Activated CD4-positive, alpha-beta memory T cell treated with anti-CD3 and anti-CD28 coated beads for 36 hours (primary cell): ENCODE measurements around the gene SRI. TPM values are rescaled to one million over a fixed set of nuclear protein-coding genes. Genes with fewer than 3 reads are reported as not detected.
A peak's percentile ranks its signal among the peaks of the same experiment; 100 is the strongest.
"Not testable (repeated sequence)": the region's sequence is repeated elsewhere in the genome, so short reads cannot be mapped to it uniquely, and the experiment has no call there.

Source experiments
- CTCF ChIA-PET: fragments of 350-600 bp; sonication (Branson Sonifier 250); formaldehyde crosslinking; loops from one replicate; lab custom pipeline; 2021; ENCODE audit warnings: antibody characterized with exemption, inconsistent platforms; lab: Charles Lee
- POLR2A ChIA-PET: fragments of 350-600 bp; sonication (Branson Sonifier 250); formaldehyde crosslinking; loops from one replicate; lab custom pipeline; 2021; ENCODE audit warnings: antibody characterized with exemption; lab: Charles Lee
- DNase-seq: peaks from one replicate; pipeline ENCODE4 v3.0.0-alpha.2; 2020
- H3K27ac Mint-ChIP-seq: one replicate; pipeline ENCODE4 v1.8.0; 2021; ENCODE audit warnings: mixed read lengths
- H3K27me3 Mint-ChIP-seq: one replicate; pipeline ENCODE4 v1.8.0; 2021; ENCODE audit warnings: mixed read lengths
- H3K36me3 Mint-ChIP-seq: one replicate; pipeline ENCODE4 v1.8.0; 2021; ENCODE audit warnings: mixed read lengths
- H3K4me1 Mint-ChIP-seq: one replicate; pipeline ENCODE4 v1.8.0; 2021; ENCODE audit warnings: low read depth, mixed read lengths
- H3K4me3 Mint-ChIP-seq: one replicate; pipeline ENCODE4 v1.8.0; 2021; ENCODE audit warnings: mild to moderate bottlenecking, mixed read lengths
- H3K9me3 Mint-ChIP-seq: one replicate; pipeline ENCODE4 v1.8.0; 2021; ENCODE audit warnings: mixed read lengths
- intact Hi-C: fragments of 100-400 bp; cut with micrococcal nuclease; formaldehyde crosslinking; loops from one replicate; pipeline ENCODE4 v1.15.1; 2023
- total RNA-seq, 2 experiments: library from RNA; stranded (reverse); gene quantifications; one replicate each; pipeline ENCODE4 v1.2.3, GENCODE V29; 2021

SRI gene, protein sequence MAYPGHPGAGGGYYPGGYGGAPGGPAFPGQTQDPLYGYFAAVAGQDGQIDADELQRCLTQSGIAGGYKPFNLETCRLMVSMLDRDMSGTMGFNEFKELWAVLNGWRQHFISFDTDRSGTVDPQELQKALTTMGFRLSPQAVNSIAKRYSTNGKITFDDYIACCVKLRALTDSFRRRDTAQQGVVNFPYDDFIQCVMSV
- 100 to 1,000 TPM; 219 to 220 TPM for total RNA-seq

GRCh38 chr7:88219781-88220747 lies at the start of gene SRI:
Gene SRI, minus strand, starts transcription at chr7:88220038. Its CDS starts 12 bp downstream, at chr7:88220026.
- ChIA-PET POLR2A (interaction anchor here (0.6 kb wide), 1 partner anchor 99 kb away, joined by 3 read pairs; no protein-coding TSS in a partner anchor), CTCF (interaction anchor here (0.7 to 1.2 kb wide), 2 partner anchors 14 to 97 kb away, joined by 3 to 5 read pairs; no protein-coding TSS in a partner anchor)
- Mint-ChIP-seq H3K4me3 (peak within 1 kb of the TSS; percentile 87), H3K36me3 (peaks cover 20% of the 10 kb centered on the region), H3K27me3 (no peaks in the 10 kb centered on the region), H3K4me1 (peaks cover 15% of the 10 kb centered on the region), H3K27ac (peak within 1 kb of the TSS; percentile 89), H3K9me3 (no peaks in the 10 kb centered on the region)
- intact Hi-C loops: loop anchor here (1.0 to 10.0 kb wide), 4 partner anchors 286 to 1003 kb away; partner anchors contain the start of genes ADAM22, CROT, DBF4 and SLC25A40
- peak; percentile 92 for DNase-seq

DNA sequence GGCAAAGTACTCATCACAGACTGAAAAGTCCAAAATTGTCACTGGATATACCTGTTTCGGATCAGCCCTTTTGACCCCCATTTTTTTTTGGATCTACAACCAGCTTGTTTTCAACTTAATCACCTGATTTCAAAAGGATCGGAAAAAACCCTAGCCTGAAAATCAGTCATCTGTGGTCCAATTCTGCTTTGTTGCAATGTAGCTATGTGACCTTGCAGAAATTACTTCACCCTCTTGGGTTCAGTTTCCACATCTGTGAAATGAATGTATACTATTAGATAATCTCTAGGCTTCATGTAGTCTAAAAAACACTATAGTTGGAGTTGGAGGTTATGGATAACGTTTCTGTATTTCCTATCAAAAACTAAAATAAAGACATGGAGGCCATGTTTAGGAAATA lies 49.7 kb upstream of the SRI start:
- intact Hi-C loops: no loop called here
- no peak for DNase-seq
- Mint-ChIP-seq H3K27me3 (peaks cover 3% of the 10 kb centered on the region), H3K9me3 (no peaks in the 10 kb centered on the region), H3K4me1 (no peaks in the 10 kb centered on the region), H3K27ac (no peak overlapping the region), H3K36me3 (no peaks in the 10 kb centered on the region), H3K4me3 (no peak overlapping the region)
- ChIA-PET POLR2A (no interaction called here), CTCF (no interaction called here)

- Mint-ChIP-seq H3K36me3 (no peaks in the 10 kb centered on the region), H3K27ac (no peak overlapping the region), H3K27me3 (peaks cover 3% of the 10 kb centered on the region), H3K4me1 (no peaks in the 10 kb centered on the region), H3K4me3 (no peak overlapping the region), H3K9me3 (no peaks in the 10 kb centered on the region)
- intact Hi-C loops: no loop called here
- ChIA-PET POLR2A (no interaction called here), CTCF (no interaction called here)
- DNase-seq: no peak
These were observed 49.0 kb upstream of the SRI start for GRCh38 chr7:88268858-88269257.

- no peaks in the 10 kb centered on the region for H3K36me3 Mint-ChIP-seq
- POLR2A ChIA-PET: no interaction called here
- DNase-seq: no peak
- H3K27ac Mint-ChIP-seq: no peak overlapping the region
- H3K4me1 Mint-ChIP-seq: no peaks in the 10 kb centered on the region
- CTCF ChIA-PET: no interaction called here
- intact Hi-C loops: no loop called here
- H3K4me3 Mint-ChIP-seq: no peak overlapping the region
- H3K9me3 Mint-ChIP-seq: no peaks in the 10 kb centered on the region
- peaks cover 3% of the 10 kb centered on the region for H3K27me3 Mint-ChIP-seq
These were observed 48.2 kb upstream of the SRI start for GRCh38 chr7:88268051-88268450.

- Mint-ChIP-seq H3K9me3 (no peaks in the 10 kb centered on the region), H3K27me3 (peaks cover 3% of the 10 kb centered on the region), H3K36me3 (no peaks in the 10 kb centered on the region), H3K27ac (no peak overlapping the region), H3K4me3 (no peak overlapping the region), H3K4me1 (no peaks in the 10 kb centered on the region)
- DNase-seq: no peak
- ChIA-PET POLR2A (no interaction called here), CTCF (no interaction called here)
- intact Hi-C loops: no loop called here
These were observed 47.6 kb upstream of the SRI start for GRCh38 chr7:88267421-88267820.

DNA sequence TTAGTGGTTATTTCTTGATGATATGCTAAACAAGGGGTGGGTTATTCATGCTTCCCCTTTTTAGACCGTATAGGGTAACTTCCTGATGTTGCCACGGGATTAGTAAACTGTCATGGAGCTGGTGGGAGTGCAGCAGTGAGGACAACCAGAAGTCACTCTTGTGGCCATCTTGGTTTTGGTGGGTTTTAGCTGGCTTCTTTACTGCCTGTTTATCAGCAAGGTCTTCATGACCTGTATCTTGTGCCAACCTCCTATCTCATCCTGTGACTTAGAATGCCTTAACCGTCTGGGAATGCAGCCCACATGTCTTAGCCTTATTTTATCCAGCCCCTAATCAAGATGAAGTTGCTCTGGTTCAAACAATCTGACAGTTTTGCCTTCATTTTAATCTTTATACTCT lies 45.1 kb upstream of the SRI start:
- CTCF ChIA-PET, H3K27me3 Mint-ChIP-seq: not testable (repeated sequence)

DNA sequence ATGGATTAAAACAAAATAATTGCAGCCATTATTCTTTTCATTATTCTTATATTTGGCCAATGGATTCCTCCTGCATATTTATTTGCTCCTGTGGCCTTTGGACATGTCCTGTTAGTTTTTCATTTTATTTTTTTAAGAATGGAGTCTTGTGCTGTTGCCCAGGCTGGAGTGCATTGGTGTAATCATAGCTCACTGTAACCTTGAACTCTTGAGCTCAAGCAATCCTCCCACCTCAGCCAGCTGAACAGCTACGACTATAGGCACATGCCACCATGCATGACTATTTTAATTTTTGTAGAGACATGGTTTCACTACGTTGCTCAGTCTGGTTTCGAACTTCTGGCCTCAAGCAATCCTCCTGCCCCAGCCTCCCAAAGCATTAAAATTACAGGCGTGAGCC lies 42.7 kb upstream of the SRI start:
- H3K4me1 Mint-ChIP-seq: no peaks in the 10 kb centered on the region
- CTCF ChIA-PET: no interaction called here
- intact Hi-C loops: no loop called here
- H3K36me3 Mint-ChIP-seq: no peaks in the 10 kb centered on the region
- POLR2A ChIA-PET: no interaction called here
- H3K27ac Mint-ChIP-seq: no peak overlapping the region
- no peaks in the 10 kb centered on the region for H3K9me3 Mint-ChIP-seq
- peaks cover 5% of the 10 kb centered on the region for H3K27me3 Mint-ChIP-seq
- no peak for DNase-seq
- no peak overlapping the region for H3K4me3 Mint-ChIP-seq

More for the DNA sequence above, 45.1 kb upstream of the SRI start:
- DNase-seq, intact Hi-C loops, H3K36me3 Mint-ChIP-seq, H3K4me3 Mint-ChIP-seq, H3K27ac Mint-ChIP-seq, H3K9me3 Mint-ChIP-seq, H3K4me1 Mint-ChIP-seq: not testable (repeated sequence)
- POLR2A ChIA-PET: interaction anchor here (0.6 kb wide), 1 partner anchor 1136 kb away, joined by 5 read pairs; no protein-coding TSS in a partner anchor

GRCh38 chr7:88260719-88261118 lies 40.9 kb upstream of the SRI start:
- peaks cover 5% of the 10 kb centered on the region for H3K27me3 Mint-ChIP-seq
- no peak overlapping the region for H3K4me3 Mint-ChIP-seq
- H3K4me1 Mint-ChIP-seq: no peaks in the 10 kb centered on the region
- no peak for DNase-seq
- H3K27ac Mint-ChIP-seq: no peak overlapping the region
- ChIA-PET CTCF (no interaction called here), POLR2A (no interaction called here)
- intact Hi-C loops: no loop called here
- no peaks in the 10 kb centered on the region for H3K9me3 Mint-ChIP-seq
- H3K36me3 Mint-ChIP-seq: no peaks in the 10 kb centered on the region

DNA sequence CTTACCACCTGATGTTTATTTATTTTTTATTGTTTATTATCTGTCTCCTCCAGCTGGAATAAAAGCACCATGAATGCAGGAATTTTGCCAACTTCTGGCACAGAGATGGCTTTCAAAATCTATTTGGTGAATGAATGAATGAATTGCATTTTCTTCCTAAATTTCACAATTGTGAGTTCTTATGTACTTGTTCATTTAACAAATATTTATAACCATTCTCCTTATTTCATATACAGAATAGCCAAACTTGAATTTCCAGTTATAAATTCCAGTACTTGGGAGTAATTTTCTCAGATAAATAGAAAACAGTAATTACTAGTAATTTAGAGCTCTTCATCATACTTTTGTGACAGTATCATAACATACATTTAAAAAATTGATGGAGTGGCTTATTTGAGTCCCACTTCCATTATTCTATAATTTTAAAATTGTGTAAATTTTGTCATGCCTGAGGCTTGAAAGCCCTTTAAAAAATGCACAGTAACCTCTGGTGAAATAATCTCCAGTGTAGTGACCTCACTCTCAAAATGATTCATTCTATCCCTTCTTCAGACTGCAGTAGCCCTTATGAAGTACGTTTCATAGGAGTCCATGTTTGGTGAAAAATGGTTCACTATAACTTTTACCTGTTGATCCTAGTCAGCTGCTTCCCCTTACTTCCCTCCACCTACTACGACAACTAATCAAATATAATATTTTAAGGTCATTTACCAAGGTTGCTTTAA lies 40.0 kb upstream of the SRI start:
- Mint-ChIP-seq H3K9me3 (peaks cover 1% of the 10 kb centered on the region), H3K4me1 (no peaks in the 10 kb centered on the region), H3K27ac (no peak overlapping the region), H3K36me3 (no peaks in the 10 kb centered on the region), H3K4me3 (no peak overlapping the region), H3K27me3 (peaks cover 2% of the 10 kb centered on the region)
- DNase-seq: no peak
- CTCF ChIA-PET: interaction anchor here (0.5 kb wide), 1 partner anchor 42 kb away, joined by 3 read pairs; no protein-coding TSS in a partner anchor
- POLR2A ChIA-PET: no interaction called here
- intact Hi-C loops: no loop called here

DNA sequence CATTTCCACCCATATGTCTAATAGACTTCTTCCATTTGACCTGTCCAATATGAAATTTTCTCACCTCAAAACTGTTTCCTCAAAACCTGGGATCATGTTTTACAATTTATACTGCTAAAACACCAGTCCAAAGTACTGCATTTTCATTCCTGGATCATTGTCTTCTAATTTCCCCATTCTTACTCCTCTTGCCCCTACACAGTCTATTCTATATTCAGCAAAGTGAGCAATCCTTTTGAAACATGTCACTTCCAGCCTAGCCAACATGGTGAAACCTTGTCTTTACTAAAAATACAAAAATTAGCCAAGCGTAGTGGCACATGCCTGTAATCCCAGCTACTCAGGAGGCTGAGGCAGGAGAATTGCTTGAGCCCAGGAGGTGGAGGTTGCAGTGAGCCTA lies 38.5 kb upstream of the SRI start:
- peaks cover 16% of the 10 kb centered on the region for H3K9me3 Mint-ChIP-seq
- CTCF ChIA-PET, H3K27ac Mint-ChIP-seq, H3K27me3 Mint-ChIP-seq, H3K36me3 Mint-ChIP-seq, DNase-seq, intact Hi-C loops, H3K4me3 Mint-ChIP-seq, POLR2A ChIA-PET, H3K4me1 Mint-ChIP-seq: not testable (repeated sequence)

DNA sequence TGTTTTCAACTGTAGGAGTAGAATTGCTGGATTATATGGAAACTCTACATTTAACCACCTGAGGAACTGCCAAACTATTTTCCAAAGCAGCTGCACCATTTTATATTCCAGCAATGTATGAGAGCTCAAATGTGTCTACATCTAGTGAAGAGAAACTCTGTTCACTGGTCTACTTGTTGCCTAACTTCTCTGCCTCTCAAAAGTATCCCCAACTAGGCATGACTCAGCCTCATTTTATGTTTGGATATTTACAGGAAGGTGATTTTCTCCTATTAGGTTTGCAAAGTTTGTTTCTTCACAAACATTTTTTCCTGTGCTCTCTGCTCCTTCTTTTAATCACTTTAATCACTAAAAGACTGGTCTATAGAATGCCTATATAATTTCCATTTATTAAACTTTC lies 37.1 kb upstream of the SRI start:
- ChIA-PET POLR2A (no interaction called here), CTCF (no interaction called here)
- DNase-seq: no peak
- intact Hi-C loops: no loop called here
- no peaks in the 10 kb centered on the region for H3K4me1 Mint-ChIP-seq
- H3K27me3 Mint-ChIP-seq: peaks cover 2% of the 10 kb centered on the region
- peaks cover 16% of the 10 kb centered on the region for H3K9me3 Mint-ChIP-seq
- H3K27ac Mint-ChIP-seq: no peak overlapping the region
- no peaks in the 10 kb centered on the region for H3K36me3 Mint-ChIP-seq
- no peak overlapping the region for H3K4me3 Mint-ChIP-seq
